ENCODE results near the gene LBH.

Gene LBH

GRCh38 chr2:30235008-30235655, 3.8 kb downstream of the LBH start:
- no peak for DNase-seq (ENCODE audit: low read depth)

GRCh38 chr2:30235859-30236535, 4.7 kb downstream of the LBH start:
- no peak for DNase-seq (ENCODE audit: low read depth)

- DNase-seq (ENCODE audit: low read depth) = no peak
These were observed 5.4 kb downstream of the LBH start for GRCh38 chr2:30236591-30237238.

- no peak for DNase-seq (ENCODE audit: low read depth)
These were observed 6.1 kb downstream of the LBH start for GRCh38 chr2:30237239-30237965.

- DNase-seq (ENCODE audit: low read depth) = no peak
These were observed 6.8 kb downstream of the LBH start for GRCh38 chr2:30237966-30238800.

GRCh38 chr2:30239308-30239985, 8.1 kb downstream of the LBH start:
- DNase-seq (ENCODE audit: low read depth) = no peak

GRCh38 chr2:30239986-30240752, 8.8 kb downstream of the LBH start:
- no peak for DNase-seq (ENCODE audit: low read depth)

GRCh38 chr2:30243231-30243630, 11.9 kb downstream of the LBH start:
- DNase-seq (ENCODE audit: low read depth) = no peak

- no peak for DNase-seq (ENCODE audit: low read depth)
These were observed 14.0 kb downstream of the LBH start for GRCh38 chr2:30245364-30245763.

GRCh38 chr2:30248791-30249190, 17.5 kb downstream of the LBH start:
- no peak for DNase-seq (ENCODE audit: low read depth)

- no peak for DNase-seq (ENCODE audit: low read depth)
These were observed 18.0 kb downstream of the LBH start for GRCh38 chr2:30249354-30249753.

GRCh38 chr2:30250421-30250820, 19.1 kb downstream of the LBH start:
- DNase-seq (ENCODE audit: low read depth) = no peak

- peak; percentile 75 for DNase-seq (ENCODE audit: low read depth)
These were observed 21.7 kb downstream of the LBH start for GRCh38 chr2:30252723-30253701.

- no peak for DNase-seq (ENCODE audit: low read depth)
These were observed 22.7 kb downstream of the LBH start for GRCh38 chr2:30253873-30254684.

GRCh38 chr2:30254685-30255001, 23.3 kb downstream of the LBH start:
- no peak for DNase-seq (ENCODE audit: low read depth)

GRCh38 chr2:30255026-30255425, 23.7 kb downstream of the LBH start:
- no peak for DNase-seq (ENCODE audit: low read depth)

- no peak for DNase-seq (ENCODE audit: low read depth)
These were observed 24.4 kb downstream of the LBH start for GRCh38 chr2:30255466-30256408.

All from non-pigmented ciliary epithelial cell (primary cell).